ENCODE measurements around the gene DYNLL2.
"Not testable (repeated sequence)": the region's sequence is repeated elsewhere in the genome, so short reads cannot be mapped to it uniquely, and the experiment has no call there.

Gene DYNLL2

DNA sequence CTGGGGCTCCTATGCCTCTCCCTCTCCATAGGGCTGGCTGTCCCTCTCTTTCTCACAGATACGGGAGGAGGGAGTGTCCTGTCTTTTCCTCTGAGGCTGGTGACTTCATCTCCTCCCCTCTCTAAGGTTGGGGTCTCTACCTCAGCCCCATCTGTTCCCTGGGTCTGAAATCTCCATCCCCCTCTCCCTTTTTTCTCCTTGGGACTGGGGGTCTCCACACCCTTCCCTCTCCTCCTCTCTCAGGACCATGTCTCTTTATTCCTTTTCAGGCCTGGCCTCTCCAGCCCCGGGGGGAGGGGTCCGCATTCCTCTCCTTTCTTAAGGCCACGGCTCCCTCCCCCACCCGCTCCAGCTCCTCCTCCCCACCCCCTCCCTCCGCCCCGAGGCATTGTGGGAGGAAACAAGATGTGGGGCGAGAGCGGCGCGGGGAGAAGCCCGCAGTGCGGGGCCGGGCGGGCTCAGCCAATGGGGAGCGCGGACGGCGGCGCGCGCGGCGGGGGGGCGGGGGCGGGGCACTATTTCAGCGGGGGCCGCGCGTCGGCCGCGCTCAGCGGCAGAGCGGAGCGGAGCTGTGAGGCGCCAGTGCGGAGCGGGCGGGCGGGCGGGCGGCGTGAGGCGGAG, at the start of gene DYNLL2:
Gene DYNLL2, plus strand, starts transcription at position 550 of the 621 bp plus-strand sequence. CDS start 3,672 bp downstream, outside the sequence.
- peak; percentile 92 for DNase-seq (ENCODE audit: low spot score)

DNA sequence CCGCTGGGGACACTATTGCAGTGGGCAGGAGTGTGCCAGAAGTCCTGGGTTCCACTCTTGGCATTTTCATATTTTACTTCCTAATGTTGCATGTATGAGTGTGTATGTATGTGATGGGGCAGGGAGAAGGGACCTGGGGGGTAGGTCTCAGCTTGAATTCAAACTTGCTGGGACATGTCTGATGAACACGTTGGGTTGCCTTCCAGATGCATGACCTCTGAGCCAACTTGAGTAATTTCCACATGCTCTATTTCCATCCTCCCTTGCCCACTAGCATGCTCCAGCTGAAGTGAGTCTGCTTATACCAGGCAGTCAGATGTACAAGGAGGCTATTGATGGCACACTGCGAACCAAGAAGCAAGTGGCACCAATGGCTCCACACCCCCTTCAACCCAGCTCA, 43.2 kb upstream of the DYNLL2 start:
- DNase-seq (ENCODE audit: low spot score): no peak

DNA sequence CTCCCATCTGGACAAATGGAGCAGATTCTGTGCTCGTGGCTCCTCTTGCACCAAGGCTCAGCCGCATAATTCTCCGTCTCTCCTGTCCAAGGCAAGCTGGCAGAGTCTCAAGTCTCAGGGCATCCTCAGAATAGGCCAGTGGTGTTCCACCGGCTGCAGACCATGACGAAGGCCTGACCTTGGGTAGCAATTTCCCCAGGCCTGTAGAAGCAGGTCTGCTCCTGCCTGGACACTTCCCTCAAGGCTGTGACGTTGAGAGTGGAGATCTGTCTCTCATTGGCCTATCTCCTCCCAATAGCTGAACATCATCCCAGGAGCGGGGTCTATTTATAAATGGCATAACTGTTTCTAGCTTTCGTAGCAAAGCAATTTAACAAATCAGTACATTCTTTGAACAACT, 42.8 kb upstream of the DYNLL2 start:
- no peak for DNase-seq (ENCODE audit: low spot score)

DNA sequence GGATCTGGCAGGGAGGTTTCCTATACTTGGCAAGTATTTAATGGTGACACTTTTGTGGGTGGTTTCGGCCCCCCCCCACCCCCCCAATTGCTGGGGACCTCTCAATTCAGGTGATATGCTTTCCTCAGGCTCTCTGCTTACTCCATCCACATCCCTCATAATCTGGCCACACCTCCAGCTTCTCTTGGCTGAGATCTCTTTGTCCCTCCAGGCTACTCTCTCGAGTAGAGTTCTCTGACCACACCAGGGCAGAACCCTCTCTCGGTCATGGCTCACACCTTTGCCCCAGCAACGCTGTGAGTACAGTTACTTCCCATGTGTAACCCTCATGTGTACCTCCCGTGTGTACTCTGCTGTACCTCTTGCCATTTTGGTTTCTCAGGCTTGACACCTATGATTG, 42.1 kb upstream of the DYNLL2 start:
- DNase-seq (ENCODE audit: low spot score): no peak

DNA sequence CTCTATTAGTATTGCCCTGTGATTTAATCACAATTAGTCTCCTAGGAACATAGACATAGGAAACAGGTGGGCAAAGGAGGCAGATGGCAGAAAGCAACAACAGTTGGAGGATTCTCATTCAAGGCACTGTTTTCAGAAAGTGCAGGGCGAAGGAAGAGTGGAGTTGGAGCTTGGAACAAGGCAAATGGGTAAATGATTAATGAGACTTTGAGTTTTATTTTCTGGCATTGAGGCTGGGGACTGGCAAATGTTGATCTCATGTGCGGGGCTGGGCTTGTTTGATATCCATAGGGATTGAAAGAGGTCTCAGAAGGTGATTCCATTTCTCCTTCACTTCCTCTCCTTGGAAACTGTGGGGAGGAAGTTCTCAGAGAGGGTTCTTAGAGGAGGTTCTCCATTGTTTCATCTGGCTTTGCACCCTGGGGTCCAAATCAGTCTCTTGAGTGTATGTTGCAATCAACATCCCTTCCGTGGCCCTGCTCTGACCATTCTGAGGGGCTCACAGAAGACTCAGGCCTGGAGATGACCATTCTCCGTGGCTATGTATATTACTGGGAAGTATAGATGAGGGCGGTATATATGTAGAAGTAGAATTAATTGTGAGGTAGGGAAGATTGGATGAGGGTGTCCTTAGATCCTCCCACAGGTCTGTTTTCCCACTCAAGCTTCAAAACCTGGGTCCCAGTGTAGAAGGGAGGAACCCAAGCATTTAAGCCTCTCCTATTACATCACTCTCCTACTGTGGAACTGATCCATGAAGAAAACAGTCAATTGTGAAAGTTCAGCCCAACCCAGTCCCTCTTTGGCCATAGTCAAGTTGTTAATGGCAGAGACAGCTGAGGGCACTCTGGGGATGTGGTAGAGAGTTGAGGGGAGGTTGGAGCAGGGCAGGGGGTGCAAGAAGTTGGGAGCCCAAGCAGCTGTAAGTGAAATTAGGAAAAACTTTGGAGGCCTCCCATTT, 39.7 kb upstream of the DYNLL2 start:
- DNase-seq (ENCODE audit: low spot score): no peak

DNA sequence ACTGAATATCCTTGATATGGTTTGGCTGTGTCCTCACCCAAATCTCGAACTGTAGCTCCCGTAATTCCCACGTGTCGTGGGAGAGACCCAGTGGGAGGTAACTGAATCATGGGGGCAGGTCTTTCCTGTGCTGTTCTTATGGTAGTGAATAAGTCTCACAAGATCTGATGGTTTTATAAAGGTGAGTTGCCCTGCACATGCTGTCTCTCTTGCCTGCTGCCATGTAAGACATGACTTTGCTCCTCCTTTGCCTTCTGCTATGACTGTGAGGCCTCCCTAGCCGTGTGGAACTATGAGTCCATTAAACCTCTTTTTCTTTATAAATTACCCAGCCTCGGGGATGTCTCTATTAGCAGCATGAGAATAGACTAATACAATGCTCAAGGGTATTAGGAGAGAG, 39.0 kb upstream of the DYNLL2 start:
- not testable (repeated sequence) for DNase-seq (ENCODE audit: low spot score)

DNA sequence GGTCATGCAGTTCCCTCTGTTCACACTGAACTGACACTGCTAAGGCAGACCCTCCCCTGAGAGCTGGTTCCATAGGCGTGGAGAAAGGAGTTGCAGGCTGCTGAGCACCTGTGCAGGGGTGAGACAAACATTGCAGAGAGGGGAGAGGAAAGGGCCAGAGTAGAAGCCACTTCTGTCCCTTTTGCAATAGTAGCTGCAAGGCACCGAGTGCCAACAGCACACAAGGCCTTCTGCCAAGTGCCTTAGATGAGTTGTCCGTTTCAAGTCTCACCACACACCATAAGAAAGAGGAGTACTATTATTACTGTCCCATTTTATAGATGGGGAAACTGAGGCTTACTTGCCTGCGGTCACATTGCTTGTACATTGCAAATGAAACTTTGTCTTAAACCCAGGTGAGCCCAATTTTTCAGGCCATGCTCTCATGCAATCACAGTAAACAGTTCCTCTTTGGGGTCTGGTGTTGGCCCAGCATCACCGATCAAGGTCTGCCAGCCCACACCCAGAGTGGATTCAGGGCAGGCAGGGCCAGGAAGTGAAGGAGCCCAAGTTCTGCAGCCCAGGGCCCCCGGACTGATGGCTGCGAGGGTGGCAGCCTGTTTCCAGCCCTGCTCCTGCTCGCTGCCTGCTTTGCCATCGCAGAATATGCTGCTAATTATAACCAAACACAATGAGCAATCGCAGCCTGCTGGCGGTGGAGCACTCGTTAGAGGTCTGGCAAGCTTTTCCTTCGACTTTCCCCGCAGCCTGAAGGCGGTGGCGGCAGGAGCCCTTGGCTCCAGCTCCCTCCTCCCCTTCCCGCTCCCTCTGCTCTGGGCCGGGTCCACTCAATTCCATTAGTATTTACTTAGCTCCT, 36.8 kb upstream of the DYNLL2 start:
- DNase-seq (ENCODE audit: low spot score): no peak

DNA sequence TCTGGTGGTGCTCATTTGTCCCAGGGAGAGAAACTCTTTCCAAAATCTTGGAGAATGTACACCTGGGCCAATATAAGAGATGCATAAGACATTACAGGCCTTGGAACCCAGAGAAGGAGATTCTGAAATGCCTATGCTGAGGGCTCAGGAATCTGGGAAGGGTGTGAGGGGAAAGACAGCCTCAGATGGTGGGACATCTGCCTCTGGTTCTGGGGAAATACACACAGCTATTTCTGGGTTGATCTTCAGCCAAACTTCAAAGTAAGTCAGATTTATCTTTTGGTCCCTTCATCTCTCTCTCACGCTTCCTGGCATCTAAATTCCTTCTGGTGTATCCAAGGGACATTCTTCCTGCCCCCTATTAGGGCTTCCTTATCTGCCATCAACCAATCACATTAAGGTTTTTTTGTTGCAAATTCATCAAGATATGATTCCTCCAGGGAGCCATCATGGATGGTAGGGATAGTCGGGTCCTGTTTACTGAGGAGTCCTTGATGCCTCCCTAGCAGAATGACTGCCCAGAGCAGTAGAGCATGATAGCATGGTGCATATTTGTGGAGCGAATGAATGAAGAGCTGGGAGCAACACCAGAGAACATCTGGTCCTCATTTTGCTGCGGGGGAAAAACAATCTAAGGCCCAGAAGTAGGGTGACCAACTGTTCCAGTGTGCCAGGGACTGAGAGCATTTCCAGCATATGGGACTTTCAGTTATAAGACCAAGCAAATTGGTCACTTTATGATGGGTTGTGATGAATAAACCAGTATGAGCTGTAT, 35.7 kb upstream of the DYNLL2 start:
- DNase-seq (ENCODE audit: low spot score): no peak

DNA sequence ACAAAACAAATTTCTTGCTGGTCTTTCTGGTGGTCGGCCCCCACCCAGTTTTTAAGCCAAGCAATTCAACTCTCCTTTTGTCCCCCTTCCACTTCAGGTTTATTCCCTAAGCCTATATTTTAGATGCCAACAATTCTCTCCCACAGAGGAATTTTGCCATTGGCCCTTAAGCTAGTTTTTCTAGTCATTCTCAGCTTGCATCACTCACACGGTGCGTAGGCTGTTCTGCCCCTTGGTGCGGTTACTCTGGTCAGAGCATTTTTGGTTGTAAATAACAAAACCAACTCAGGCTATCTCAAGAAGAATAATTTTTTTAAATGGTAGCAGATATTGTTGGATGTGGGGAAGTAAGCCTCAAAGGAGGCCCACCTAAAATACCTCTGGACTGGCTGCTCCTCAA, 33.7 kb upstream of the DYNLL2 start:
- DNase-seq (ENCODE audit: low spot score): no peak

DNA sequence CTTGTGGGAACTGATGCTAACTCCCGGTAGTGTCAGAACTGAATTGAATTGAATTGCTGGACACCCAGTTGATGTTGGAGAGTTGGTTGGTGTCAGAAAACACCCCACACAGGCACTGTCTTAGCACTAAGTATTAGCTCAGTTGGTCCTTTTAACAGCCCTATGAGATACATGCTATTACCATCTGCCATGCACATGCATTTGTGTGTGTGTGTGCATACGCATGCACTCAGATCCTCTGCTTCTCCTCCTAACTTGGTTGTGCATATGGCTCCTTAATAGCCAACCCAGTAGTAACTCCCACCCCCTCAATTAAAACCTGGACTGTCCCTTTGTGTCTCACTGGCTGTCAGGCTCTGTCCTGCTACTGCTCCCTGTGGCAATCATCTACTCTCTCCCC, 32.3 kb upstream of the DYNLL2 start:
- DNase-seq (ENCODE audit: low spot score): no peak

DNA sequence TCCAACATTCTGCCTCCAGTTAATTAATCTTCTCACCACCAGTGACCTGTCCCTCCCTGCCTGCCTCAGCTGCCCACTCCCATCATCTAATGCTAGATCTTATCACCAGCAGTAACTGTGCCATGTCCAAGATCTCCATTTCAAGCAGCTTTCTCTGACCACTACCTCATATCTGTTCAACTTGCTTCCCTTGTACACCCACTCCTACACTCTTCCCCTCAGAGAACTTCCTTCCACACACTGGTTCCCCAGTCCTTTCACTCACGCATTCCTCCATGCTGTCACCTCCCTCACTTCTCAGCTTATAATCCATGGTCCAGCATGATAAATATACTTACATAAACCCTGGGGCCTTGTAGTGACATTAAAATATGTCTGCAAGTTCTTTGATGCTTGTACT, 31.8 kb upstream of the DYNLL2 start:
- DNase-seq (ENCODE audit: low spot score): no peak

DNA sequence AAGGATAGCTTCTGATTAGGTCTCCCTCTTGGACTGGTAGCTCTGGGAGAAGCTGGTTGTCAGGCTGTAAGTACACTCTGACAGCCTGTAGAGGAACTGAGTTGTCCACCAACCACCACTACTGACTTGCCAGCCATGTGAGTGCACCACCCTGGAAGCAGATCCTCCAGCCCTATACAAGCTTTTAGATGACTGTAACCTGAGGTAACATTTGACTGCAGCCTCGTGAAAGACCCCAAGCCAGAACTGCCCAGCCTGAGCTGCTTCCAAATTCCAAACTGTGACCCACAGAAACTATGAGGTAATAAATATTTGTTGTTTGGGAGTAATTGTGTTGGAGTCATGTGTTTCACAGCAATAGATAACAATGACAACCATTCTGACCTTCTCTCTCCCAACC, 30.8 kb upstream of the DYNLL2 start:
- no peak for DNase-seq (ENCODE audit: low spot score)

DNA sequence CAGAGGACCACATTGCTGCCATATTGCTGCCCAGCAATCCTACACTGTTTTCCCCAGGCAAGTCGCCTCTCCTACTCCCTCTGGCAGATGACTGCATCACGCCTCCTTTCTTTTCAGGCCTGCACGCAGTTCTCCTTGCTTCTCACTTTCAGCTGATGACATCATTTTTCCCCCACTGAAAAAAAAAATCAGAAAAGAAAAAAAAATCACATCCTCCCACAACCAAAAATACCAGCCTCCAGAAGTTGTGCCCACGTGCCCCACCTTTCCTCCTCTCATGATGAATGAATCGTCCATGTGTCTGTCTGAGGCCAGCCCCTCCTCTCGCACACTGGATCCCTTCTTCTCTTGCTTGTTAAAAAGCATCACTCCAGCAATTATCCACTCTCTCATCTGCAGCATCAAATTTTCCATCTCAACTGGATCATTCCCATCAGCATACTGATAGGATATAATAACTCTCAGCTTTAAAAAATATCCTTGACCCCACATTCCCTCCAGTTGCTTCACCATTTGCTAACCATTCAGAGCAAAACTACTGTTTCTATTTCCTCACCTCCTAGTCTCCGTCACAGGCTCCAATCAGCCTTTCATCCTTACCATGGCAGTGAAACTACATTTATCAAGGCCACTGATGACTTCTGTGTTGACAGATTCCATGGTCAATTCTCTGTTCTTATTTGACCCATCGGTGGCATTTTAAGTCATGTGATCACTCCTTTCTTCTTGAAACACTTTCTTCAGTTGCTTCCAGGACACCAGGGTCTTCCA, 30.1 kb upstream of the DYNLL2 start:
- DNase-seq (ENCODE audit: low spot score): no peak

DNA sequence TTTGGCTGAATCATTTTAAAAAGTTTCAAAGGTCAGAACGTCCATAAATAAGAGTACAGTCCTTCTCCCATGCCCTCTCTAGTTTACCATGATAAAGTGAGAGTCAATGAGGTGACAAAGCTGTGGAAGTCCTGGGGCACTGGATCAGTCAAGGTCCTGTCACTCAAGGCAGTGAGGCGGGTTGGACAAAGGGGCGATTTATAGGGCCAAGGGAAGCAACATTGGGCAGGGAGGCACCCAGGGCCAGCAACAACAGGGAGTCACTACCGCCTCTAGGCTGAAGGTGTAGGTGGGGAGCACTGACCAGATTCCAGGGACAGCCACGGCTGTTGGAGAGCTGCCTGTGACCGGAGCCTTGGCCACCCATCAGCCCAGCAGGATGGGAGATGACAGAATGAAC, 28.6 kb upstream of the DYNLL2 start:
- DNase-seq (ENCODE audit: low spot score): no peak

DNA sequence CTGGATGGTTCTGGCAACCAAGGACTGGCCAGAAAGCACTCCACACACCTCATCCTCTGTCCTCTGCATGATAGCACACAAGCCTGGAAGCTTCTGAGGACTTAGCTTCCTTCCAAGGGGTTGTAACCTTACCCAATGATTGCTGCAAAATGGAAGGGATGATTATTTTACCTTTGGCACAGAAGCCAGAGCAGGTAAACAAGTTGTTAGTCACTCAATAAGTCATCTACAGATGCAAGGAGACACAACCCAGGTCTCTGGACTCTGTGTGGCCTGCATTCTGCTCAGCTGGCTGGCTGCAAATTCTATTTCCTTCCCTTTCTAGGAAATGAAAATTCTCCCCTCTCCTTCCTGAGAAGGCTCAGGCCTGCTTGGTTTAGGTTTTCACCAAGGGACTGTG, 26.7 kb upstream of the DYNLL2 start:
- DNase-seq (ENCODE audit: low spot score): no peak

DNA sequence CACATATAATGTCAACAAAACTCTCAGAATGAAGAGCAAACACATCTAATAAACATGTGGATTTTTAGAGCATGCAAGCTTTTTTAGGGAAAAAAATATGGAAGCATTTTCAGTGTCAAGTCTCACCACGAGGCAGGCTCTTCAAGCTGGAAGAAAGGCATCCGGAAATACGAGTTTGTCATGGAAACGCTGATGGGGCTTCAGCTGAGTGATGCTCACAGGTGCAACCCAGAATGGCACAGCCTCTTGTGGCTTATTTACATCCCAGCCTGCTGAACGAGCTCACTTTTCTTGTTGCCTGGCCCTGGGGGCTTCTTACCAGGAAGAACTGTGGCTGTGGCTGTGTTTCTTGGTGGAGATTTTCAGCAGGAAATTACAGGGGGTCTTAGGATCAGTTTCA, 24.1 kb upstream of the DYNLL2 start:
- DNase-seq (ENCODE audit: low spot score): no peak

DNA sequence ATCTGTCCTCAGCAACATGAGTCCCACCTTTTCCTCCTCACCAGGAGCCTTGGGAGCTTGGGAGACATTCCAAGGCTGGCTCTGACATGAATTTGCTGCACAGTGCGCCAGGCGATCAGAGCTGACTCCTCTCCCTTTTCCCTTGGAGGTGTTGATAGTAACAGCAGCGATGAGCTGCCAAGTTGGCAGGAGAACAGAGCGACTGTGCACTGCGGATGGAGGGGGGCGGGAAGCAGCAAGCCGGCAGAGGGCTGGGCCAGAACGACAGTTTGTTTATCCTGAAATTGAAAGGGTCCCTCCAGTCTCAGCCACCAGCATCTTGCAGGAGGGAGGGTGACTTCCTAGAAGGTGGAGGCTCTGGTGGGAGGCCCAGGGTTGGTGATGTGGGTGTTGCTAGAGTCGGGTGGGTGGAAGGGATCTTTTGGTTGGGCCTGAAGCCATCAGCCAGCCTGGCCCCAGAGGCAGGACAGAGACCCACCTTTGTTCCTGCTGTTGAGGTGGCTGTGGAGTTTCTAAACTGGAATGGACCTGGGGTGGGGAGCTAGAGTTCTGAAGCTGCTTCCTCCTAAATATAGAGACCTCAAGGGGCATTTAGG, 22.5 kb upstream of the DYNLL2 start:
- DNase-seq (ENCODE audit: low spot score): no peak

DNA sequence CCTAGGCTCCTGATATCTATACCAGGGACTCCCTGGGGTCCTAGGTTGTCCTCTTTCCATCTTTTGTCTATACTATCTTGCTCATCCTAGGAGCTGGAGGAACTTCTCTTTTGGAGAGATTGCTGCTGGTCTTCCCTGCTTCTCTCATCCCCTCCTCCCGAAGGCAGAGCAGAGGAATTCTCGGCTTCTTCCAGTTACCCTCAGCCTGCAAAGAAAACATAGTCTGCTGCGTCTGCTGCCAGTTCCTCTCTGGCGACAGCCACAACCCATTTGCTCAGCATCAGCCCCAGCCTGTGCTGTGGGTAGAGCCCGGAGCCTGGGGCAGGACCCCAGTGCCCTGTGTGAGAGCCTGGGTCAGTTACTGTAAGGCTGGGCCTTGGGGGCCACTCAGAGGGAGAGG, 21.5 kb upstream of the DYNLL2 start:
- DNase-seq (ENCODE audit: low spot score): no peak

DNA sequence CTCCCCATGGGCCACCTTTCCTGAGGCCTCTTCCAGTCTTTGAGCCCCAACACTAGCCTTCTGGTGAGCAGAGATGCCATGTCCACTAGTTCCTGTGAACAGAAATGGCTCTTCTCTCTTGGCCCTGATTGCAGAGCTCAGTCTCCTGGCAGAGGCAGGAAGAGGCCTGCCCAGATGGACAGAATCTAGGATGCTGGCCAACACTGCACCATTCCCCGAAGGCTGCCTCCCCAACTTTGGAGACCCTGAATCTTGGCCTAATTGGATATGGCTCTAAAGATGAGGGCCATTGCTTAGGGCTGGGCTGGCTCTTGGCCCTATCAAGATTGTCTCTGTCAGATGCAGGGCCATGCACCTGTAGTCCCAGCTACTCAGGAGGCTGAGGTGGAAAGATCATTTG, 18.0 kb upstream of the DYNLL2 start:
- no peak for DNase-seq (ENCODE audit: low spot score)

DNA sequence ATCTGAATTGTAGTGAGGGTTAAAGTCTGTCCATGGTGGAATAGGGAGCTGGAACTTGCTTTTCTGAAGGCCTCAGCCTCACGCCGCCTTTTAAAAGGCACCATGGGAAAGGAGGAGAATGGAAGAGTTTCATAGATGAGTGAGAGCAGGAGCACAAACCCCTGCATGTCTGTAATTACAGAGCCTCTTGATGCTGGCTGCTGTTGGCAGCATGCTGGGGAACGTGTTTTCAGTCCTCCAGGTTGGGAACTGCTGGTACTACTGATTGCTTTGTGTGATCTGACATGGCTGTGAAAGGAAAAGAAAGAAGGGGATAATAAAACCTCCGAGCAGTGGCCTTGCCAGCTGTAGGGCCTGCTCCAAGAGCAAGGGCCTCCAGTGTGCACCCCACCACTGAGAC, 16.8 kb upstream of the DYNLL2 start:
- no peak for DNase-seq (ENCODE audit: low spot score)

DNA sequence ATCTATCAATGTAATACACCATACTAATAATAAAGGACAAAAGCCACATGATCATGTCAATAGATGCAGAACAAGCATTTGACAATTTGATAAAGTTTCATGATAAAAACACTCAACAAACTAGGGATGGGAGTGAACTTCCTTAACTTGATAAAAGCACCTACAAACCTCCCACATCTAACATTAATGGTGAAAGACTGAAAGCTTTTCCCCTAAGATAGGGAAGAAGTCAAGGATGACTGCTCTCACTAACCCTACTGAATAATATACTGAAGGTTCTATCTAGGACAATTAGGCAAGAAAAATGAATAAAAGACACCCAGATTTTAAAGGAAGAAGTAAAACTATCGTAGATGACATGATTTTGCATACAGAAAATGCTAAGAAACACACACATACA, 10.4 kb upstream of the DYNLL2 start:
- DNase-seq (ENCODE audit: low spot score): no peak

Measured in kidney tubule cell (primary cell).